ENCODE measurements around the gene MDGA2.

MDGA2 gene

DNA sequence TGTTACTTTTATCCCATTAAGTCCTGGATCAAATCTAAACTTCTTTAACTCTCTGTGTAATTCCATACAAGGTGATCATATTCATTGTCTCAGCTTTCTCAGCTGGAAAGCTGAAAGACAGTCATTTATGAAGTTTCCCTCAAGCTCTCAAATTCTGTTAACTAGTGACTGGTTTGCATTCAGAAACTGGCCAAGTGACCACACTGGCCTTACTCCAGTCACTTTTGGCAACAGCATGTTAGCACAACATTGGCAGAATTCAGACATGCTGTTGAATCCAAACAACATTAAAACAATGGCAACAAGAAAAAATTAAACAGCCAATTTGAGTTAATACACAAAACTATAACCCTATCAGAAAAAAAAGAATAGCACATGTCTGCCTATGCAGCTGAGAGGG lies 343.3 kb downstream of the MDGA2 start:
- no peak overlapping the region for H3K4me3 ChIP-seq (ENCODE audit: low read depth, low read length)
- DNase-seq (ENCODE audit: low read depth), result no peak
- TF ChIP-seq, protein P1, sequence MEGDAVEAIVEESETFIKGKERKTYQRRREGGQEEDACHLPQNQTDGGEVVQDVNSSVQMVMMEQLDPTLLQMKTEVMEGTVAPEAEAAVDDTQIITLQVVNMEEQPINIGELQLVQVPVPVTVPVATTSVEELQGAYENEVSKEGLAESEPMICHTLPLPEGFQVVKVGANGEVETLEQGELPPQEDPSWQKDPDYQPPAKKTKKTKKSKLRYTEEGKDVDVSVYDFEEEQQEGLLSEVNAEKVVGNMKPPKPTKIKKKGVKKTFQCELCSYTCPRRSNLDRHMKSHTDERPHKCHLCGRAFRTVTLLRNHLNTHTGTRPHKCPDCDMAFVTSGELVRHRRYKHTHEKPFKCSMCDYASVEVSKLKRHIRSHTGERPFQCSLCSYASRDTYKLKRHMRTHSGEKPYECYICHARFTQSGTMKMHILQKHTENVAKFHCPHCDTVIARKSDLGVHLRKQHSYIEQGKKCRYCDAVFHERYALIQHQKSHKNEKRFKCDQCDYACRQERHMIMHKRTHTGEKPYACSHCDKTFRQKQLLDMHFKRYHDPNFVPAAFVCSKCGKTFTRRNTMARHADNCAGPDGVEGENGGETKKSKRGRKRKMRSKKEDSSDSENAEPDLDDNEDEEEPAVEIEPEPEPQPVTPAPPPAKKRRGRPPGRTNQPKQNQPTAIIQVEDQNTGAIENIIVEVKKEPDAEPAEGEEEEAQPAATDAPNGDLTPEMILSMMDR (IDR thresholded peaks at IDR 0.05; ENCODE audit: low read depth, low read length, missing control alignments), result no peak

DNA sequence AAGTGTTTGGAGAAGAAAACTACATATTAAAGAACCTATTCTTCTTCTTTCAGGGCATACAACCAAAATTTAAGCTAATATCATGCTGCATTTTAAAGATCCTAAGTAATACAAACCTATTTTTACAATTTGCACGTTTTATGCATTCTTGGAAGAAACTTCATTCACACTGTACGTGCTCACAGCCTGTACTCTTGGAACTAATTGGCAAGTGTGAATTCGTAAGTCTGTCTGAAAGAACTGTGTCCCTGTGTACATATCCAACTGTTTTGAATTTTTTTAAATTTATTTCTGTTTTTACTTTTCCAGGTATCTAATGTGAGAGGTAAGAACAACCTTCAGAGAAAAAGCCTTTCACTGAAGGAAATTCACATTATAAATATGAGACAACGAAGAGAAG lies 347.0 kb downstream of the MDGA2 start:
- DNase-seq (ENCODE audit: low read depth), result no peak
- TF ChIP-seq, protein P1 (IDR thresholded peaks at IDR 0.05; ENCODE audit: low read depth, low read length, missing control alignments), result no peak
- no peak overlapping the region for H3K4me3 ChIP-seq (ENCODE audit: low read depth, low read length)

DNA sequence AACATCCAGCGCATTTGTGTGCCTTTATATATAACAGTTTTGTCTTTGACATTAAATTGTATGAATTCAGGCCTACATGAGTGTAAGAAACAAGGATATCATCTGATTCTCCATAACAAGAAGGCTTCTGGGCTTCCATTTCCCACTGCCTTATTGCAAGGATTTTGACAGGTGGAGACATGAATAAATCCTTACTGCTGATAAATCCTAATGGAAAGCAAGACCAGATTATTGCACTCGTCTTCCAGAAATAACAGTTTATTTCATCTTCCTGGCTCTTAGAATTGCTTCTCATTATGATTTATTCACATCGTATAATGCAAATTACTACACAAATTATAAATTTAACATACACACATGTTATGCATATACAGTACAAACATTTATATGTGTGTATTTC lies 348.1 kb downstream of the MDGA2 start:
- TF ChIP-seq, protein P1 (IDR thresholded peaks at IDR 0.05; ENCODE audit: low read depth, low read length, missing control alignments), result no peak
- H3K4me3 ChIP-seq (ENCODE audit: low read depth, low read length), result no peak overlapping the region
- DNase-seq (ENCODE audit: low read depth), result no peak

DNA sequence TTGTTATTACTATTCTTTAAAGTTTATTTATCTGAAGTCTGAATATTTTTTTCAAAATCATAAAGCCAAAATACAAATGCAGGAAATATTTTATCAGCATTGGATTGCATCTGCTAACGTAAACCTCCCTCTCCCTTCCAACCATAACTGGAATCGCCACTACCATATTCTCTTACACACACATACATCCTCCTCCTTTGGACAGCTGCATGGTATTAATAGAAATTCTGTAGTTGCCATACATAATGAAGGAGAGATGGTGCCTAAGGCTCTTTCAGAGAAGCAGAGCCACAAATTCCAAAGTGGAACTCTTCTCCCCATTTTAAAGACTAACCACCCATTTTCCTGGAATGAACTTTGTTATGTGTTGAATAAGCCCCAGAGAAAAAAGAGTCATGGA lies 352.7 kb downstream of the MDGA2 start:
- no peak for DNase-seq (ENCODE audit: low read depth)
- TF ChIP-seq, protein P1 (IDR thresholded peaks at IDR 0.05; ENCODE audit: low read depth, low read length, missing control alignments), result no peak

DNA sequence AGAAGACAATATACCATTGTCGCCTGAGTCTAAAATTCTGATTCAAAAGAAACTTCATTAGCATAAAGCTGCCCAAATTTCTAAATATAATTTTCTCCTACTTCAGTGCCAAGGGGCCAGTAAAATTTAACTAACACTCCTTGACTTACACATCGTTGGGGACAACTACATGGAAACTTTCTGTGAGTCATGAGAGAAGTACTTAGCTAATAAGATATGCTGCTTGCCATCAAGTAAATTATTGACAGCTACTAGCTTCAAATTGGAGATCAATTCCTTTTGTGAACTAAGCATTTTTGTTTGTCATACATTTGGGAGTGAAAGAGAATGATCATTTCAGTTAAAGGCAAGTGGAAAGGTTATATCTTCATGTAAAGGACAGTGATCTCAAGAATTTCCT lies 373.3 kb downstream of the MDGA2 start:
- DNase-seq (ENCODE audit: low read depth), result no peak
- no peak overlapping the region for H3K4me3 ChIP-seq (ENCODE audit: low read depth, low read length)
- TF ChIP-seq, protein P1 (IDR thresholded peaks at IDR 0.05; ENCODE audit: low read depth, low read length, missing control alignments), result no peak

More for the DNA sequence above, 352.7 kb downstream of the MDGA2 start:
- no peak overlapping the region for H3K4me3 ChIP-seq (ENCODE audit: low read depth, low read length)

DNA sequence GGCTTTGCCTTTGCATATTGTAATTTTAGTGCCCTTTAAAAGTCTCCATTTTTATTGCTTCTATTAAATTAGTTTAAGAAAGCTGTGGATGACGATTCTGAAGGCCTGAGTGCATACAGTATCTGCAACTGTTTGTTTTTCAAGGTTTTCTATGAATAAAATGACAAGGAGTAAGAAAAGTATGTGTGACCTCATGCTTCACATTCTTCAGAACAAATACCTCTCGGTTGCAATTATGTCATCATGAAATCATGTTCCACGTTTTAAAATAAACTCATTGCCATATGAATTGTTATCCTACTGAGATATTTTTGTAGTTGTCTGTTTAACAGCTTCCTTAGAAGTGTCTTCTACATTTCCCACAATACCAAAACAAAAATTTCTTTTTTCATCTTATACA lies 374.6 kb downstream of the MDGA2 start:
- TF ChIP-seq, protein P1 (IDR thresholded peaks at IDR 0.05; ENCODE audit: low read depth, low read length, missing control alignments), result no peak

DNA sequence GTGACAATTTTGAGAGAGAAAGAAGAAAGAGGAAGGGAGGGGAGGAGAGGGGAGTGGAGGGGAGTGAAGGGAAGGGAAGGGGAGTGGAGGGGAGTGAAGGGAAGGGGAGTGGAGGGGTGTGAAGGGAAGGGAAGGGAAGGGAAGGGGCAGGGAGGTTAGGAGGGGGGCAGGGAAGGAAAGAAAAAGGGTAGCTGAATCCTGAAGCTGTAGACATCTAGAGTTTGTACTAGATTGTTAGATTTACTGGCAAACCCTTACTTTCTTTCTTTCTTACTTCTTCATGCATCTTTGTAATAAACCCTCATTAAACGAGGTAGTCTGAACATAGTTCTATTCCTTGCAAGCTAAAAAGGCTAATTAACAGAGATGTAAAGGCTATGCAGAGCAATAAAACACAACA lies 378.0 kb downstream of the MDGA2 start:
- no peak overlapping the region for H3K4me3 ChIP-seq (ENCODE audit: low read depth, low read length)
- no peak for DNase-seq (ENCODE audit: low read depth)
- TF ChIP-seq, protein P1 (IDR thresholded peaks at IDR 0.05; ENCODE audit: low read depth, low read length, missing control alignments), result no peak

More for the DNA sequence above, 374.6 kb downstream of the MDGA2 start:
- no peak overlapping the region for H3K4me3 ChIP-seq (ENCODE audit: low read depth, low read length)
- no peak for DNase-seq (ENCODE audit: low read depth)

All from GM12864 (cell line).